Activated B cell treated with CpG ODN at 0.5 μM for 24 hours (primary cell): ENCODE measurements around the gene FSTL1. TPM values are rescaled to one million over a fixed set of nuclear protein-coding genes. Genes with fewer than 3 reads are reported as not detected.

Source experiments
- ATAC-seq: fragments of 200-7000 bp; cut with Tn5 transposase; one replicate; pipeline ENCODE4 v1.10.0; 2021; ENCODE audit warnings: low read depth, mild to moderate bottlenecking, moderate library complexity
- CTCF ChIA-PET: fragments of 350-600 bp; sonication (Branson Sonifier 250); formaldehyde crosslinking; loops from one replicate; lab custom pipeline; 2021; ENCODE audit warnings: antibody characterized with exemption; lab: Charles Lee
- POLR2A ChIA-PET: fragments of 350-600 bp; sonication (Branson Sonifier 250); formaldehyde crosslinking; loops from one replicate; lab custom pipeline; 2021; ENCODE audit warnings: antibody characterized with exemption; lab: Charles Lee
- DNase-seq: peaks from one replicate; pipeline ENCODE4 v3.0.0; 2022
- H3K27ac Mint-ChIP-seq: one replicate; pipeline ENCODE4 v1.8.0; 2020; ENCODE audit warnings: mixed read lengths
- H3K27me3 Mint-ChIP-seq: one replicate; pipeline ENCODE4 v1.8.0; 2021; ENCODE audit warnings: mixed read lengths
- H3K36me3 Mint-ChIP-seq: one replicate; pipeline ENCODE4 v1.8.0; 2021; ENCODE audit warnings: low read depth, mixed read lengths
- H3K4me1 Mint-ChIP-seq: one replicate; pipeline ENCODE4 v1.8.0; 2021; ENCODE audit warnings: mixed read lengths
- H3K4me3 Mint-ChIP-seq: one replicate; pipeline ENCODE4 v1.8.0; 2020; ENCODE audit warnings: mild to moderate bottlenecking, mixed read lengths
- H3K9me3 Mint-ChIP-seq: one replicate; pipeline ENCODE4 v1.8.0; 2020; ENCODE audit warnings: mixed read lengths
- intact Hi-C: fragments of 100-400 bp; cut with micrococcal nuclease; formaldehyde crosslinking; loops from one replicate; pipeline ENCODE4 v1.15.1; 2024
- total RNA-seq: library from RNA; stranded (reverse); gene quantifications from 2 replicates; pipeline ENCODE4 v1.2.3, GENCODE V29; 2022
- TF ChIP-seq, protein P1 (sequence below): fragments of 200-600 bp; IDR thresholded peaks from one replicate; pipeline ENCODE4 v1.8.0; 2022; ENCODE audit warnings: antibody characterized with exemption, mild to moderate bottlenecking

FSTL1 gene
- total RNA-seq, 1 donor from 2014 or later = not detected

DNA sequence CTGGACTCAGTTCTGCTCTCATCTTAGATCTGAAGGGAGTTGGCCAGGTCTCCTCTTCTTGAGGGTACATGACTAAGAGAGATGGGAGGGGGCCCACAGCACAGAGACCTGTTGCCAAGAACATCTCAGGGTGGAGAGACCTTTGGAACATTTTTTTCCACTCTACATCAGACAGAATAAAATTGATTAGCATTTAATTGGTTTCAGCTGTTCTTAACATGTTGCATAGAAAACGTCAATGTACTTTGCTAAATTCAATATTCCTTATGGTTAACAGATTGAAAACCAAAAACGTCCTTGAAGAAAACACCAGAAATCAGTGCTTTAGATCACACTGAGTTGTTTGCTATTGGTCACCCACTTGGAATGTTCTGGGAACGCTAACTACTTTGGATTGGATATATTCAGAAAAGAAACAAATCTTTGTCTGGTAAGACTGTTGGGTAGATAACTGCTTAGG is 36.4 kb upstream of the FSTL1 start:
- H3K27ac Mint-ChIP-seq = no peak overlapping the region
- TF ChIP-seq, protein P1, sequence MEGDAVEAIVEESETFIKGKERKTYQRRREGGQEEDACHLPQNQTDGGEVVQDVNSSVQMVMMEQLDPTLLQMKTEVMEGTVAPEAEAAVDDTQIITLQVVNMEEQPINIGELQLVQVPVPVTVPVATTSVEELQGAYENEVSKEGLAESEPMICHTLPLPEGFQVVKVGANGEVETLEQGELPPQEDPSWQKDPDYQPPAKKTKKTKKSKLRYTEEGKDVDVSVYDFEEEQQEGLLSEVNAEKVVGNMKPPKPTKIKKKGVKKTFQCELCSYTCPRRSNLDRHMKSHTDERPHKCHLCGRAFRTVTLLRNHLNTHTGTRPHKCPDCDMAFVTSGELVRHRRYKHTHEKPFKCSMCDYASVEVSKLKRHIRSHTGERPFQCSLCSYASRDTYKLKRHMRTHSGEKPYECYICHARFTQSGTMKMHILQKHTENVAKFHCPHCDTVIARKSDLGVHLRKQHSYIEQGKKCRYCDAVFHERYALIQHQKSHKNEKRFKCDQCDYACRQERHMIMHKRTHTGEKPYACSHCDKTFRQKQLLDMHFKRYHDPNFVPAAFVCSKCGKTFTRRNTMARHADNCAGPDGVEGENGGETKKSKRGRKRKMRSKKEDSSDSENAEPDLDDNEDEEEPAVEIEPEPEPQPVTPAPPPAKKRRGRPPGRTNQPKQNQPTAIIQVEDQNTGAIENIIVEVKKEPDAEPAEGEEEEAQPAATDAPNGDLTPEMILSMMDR = no peak
- ChIA-PET CTCF (no interaction called here), POLR2A (no interaction called here)
- H3K4me3 Mint-ChIP-seq = no peak overlapping the region
- DNase-seq = no peak
- intact Hi-C loops = no loop called here
- no peaks in the 10 kb centered on the region for H3K4me1 Mint-ChIP-seq
- no peaks in the 10 kb centered on the region for H3K36me3 Mint-ChIP-seq
- no peaks in the 10 kb centered on the region for H3K9me3 Mint-ChIP-seq
- peaks cover 16% of the 10 kb centered on the region for H3K27me3 Mint-ChIP-seq
- ATAC-seq = no peak

DNA sequence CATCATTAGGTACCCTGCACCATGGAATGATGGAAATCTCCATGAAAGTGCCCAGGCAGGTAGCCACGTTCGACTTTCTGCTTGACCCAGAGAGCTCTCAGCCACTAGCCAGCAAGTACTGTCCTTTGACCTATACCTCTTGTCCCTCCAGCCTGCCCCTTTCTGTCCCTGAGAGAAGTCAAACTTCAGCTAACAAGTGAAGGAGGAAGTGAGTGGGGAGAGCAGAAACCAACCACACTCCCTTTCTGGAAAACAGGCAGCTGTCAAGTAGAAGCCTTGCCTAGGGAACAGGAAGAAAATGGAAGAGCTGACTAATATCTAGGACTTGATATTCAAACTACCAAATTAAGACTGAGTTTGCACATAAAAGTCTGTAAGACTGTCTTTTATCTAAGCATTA is 30.3 kb upstream of the FSTL1 start:
- DNase-seq = no peak
- ATAC-seq = no peak
- POLR2A ChIA-PET = no interaction called here
- TF ChIP-seq, protein P1 = no peak
- H3K27ac Mint-ChIP-seq = no peak overlapping the region
- intact Hi-C loops = no loop called here
- H3K9me3 Mint-ChIP-seq = no peaks in the 10 kb centered on the region
- no peak overlapping the region for H3K4me3 Mint-ChIP-seq
- H3K4me1 Mint-ChIP-seq = no peaks in the 10 kb centered on the region
- H3K27me3 Mint-ChIP-seq = peaks cover 2% of the 10 kb centered on the region
- CTCF ChIA-PET = no interaction called here
- no peaks in the 10 kb centered on the region for H3K36me3 Mint-ChIP-seq

DNA sequence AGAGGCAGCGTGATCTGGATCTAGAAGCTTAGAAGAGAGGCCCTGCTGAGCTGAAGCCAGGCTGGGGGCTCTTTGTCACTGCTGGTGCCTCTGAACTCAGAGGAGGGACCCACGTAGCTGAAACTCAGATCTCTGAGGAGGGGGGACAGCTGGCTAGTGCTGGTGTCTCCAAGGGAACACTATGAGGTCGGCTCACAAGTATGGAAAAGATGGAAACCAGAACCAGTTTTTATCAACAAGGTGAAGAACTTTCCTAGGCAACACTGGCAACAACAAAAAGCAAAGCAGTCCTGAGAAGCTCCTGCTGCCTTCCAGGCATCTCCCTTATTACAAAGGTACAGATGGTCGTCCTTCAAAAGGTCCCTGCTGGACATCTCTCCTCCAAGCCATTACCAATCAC is 27.0 kb upstream of the FSTL1 start:
- no peaks in the 10 kb centered on the region for H3K9me3 Mint-ChIP-seq
- intact Hi-C loops = no loop called here
- ChIA-PET POLR2A (no interaction called here), CTCF (no interaction called here)
- no peaks in the 10 kb centered on the region for H3K36me3 Mint-ChIP-seq
- TF ChIP-seq, protein P1 = no peak
- no peak overlapping the region for H3K27ac Mint-ChIP-seq
- H3K4me1 Mint-ChIP-seq = no peaks in the 10 kb centered on the region
- peaks cover 16% of the 10 kb centered on the region for H3K27me3 Mint-ChIP-seq
- H3K4me3 Mint-ChIP-seq = no peak overlapping the region
- no peak for ATAC-seq
- DNase-seq = no peak

DNA sequence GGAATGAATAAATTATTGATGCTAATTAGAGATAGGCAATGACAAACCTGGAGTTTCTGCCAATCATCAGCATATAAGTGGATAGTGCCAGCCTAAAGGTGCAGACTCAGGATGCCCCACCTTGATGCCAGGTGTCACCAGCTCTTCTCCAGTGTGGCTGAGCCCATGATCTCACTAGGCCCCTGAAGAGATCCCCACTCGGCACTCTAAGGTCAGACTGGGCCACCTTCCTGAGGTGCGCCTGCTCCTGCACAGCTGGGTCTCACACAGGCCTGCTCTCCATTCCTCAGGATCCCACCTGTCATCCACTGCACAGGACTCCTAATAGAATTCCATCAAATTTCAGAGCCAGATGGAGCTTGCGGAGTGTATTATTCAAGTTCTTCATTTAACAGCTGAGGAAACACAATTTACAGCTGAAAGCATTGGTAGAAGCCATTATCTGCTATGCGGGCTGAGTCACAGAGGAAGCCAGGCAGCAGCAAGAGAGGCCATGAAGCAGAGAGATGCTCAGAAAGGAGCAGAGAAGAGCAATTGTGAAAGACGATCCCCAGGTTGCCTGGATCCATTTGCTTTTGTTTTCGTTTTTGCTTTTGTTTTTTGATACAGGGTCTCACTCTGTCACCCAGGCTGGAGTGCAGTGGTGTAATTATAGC is 25.1 kb upstream of the FSTL1 start:
- CTCF ChIA-PET = no interaction called here
- intact Hi-C loops = no loop called here
- H3K4me3 Mint-ChIP-seq = no peak overlapping the region
- no peak overlapping the region for H3K27ac Mint-ChIP-seq
- H3K9me3 Mint-ChIP-seq = no peaks in the 10 kb centered on the region
- DNase-seq = no peak
- H3K36me3 Mint-ChIP-seq = no peaks in the 10 kb centered on the region
- H3K4me1 Mint-ChIP-seq = no peaks in the 10 kb centered on the region
- peaks cover 22% of the 10 kb centered on the region for H3K27me3 Mint-ChIP-seq
- TF ChIP-seq, protein P1 = no peak
- no peak for ATAC-seq
- POLR2A ChIA-PET = no interaction called here

DNA sequence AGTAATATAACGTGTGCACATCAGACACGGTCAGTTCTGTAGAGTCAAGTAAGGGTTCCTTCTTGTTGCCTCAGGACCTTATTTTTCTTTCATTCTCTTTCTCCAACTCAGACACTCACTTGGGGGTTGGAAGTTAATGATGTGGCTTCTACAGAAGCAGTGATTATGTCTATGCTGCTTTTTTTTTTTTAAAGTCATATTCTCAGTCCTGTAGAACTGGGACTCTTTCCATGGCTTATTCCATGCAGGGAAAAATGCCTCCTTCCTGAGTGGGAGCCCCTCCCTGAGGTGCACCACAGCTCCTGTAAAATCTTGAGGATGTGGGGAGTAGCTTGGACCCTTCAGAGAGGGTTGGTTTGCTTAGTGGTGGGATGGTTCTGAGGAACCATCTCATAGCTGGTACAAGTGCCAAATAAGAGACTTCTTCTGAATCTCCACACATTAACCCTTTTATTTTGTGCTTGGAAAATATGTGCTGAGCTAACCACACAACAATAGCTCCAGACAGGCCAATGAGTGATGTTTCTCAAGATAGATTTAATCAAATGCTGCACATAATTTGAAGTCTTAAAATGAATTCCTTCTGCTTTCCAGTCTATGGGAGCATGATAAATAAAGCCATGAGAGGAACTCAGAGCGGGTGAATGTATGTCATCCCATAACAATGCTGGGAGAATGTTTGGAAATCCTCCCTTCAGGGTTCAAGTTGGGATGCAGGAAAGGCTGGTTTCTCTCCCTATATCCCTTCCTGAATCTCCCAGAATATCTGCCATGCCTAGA is 23.3 kb upstream of the FSTL1 start:
- ChIA-PET POLR2A (no interaction called here), CTCF (no interaction called here)
- TF ChIP-seq, protein P1 = no peak
- Mint-ChIP-seq H3K9me3 (no peaks in the 10 kb centered on the region), H3K27ac (no peak overlapping the region), H3K4me3 (no peak overlapping the region), H3K36me3 (no peaks in the 10 kb centered on the region), H3K4me1 (no peaks in the 10 kb centered on the region), H3K27me3 (peaks cover 22% of the 10 kb centered on the region)
- intact Hi-C loops = no loop called here
- ATAC-seq = no peak
- DNase-seq = no peak
